HepG2 (cell line): ENCODE measurements around the gene OSBPL3. TPM values are rescaled to one million over a fixed set of nuclear protein-coding genes. Genes with fewer than 3 reads are reported as not detected.

Experiments used
- ARID5B ChIP-seq: IDR thresholded peaks from 2 replicates; pipeline ENCODE4 v1.4.0; 2020; ENCODE audit warnings: mild to moderate bottlenecking, missing genetic modification reagents
- CEBPG ChIP-seq: IDR thresholded peaks from 2 replicates; pipeline ENCODE4 v1.6.1; 2016
- CEBPZ ChIP-seq: IDR thresholded peaks from 2 replicates; pipeline ENCODE4 v1.6.1; 2012; ENCODE audit warnings: low read length, improper control_type of control experiment
- HMGA1 ChIP-seq: sonication (generic); formaldehyde crosslinking; conservative IDR thresholded peaks from 2 replicates; pipeline ENCODE4 v1.4.0; 2020; ENCODE audit warnings: missing genetic modification reagents
- HOXA9 ChIP-seq: sonication (generic); formaldehyde crosslinking; IDR thresholded peaks from 2 replicates; pipeline ENCODE4 v1.8.1; 2022; ENCODE audit warnings: missing genetic modification reagents, mild to moderate bottlenecking, moderate library complexity, borderline replicate concordance
- MXD4 ChIP-seq: IDR thresholded peaks from 2 replicates; pipeline ENCODE4 v1.6.1; 2016; ENCODE audit warnings: mild to moderate bottlenecking, missing biosample characterization, missing genetic modification reagents
- NCOR1 ChIP-seq: fragments of 200-600 bp; sonication (generic); IDR thresholded peaks from 2 replicates; pipeline ENCODE4 v1.7.0; 2017; ENCODE audit warnings: antibody characterized with exemption, low read length, borderline replicate concordance
- PTBP1 ChIP-seq: fragments of 200-400 bp; formaldehyde crosslinking; IDR thresholded peaks from 2 replicates; pipeline ENCODE4 v1.6.1; 2018; ENCODE audit warnings: low read length, low read depth; ENCODE audit not compliant: poor library complexity, severe bottlenecking
- RAD21 ChIP-seq: fragments of 450-650 bp; formaldehyde crosslinking; IDR thresholded peaks from 2 replicates; pipeline ENCODE4 v1.5.0; 2020; ENCODE audit warnings: mild to moderate bottlenecking
- SALL1 ChIP-seq: sonication (generic); formaldehyde crosslinking; IDR thresholded peaks from 2 replicates; pipeline ENCODE4 v1.8.0; 2022; ENCODE audit warnings: mild to moderate bottlenecking, missing genetic modification reagents
- SIX1 ChIP-seq: sonication (generic); formaldehyde crosslinking; IDR thresholded peaks from 2 replicates; pipeline ENCODE4 v1.4.0; 2020; ENCODE audit warnings: missing genetic modification reagents, borderline replicate concordance
- TCF7L2 ChIP-seq: IDR thresholded peaks from 2 replicates; pipeline ENCODE4 v1.6.1; 2011; ENCODE audit warnings: mild to moderate bottlenecking, low read depth, low read length, moderate library complexity
- XBP1 ChIP-seq: sonication (generic); formaldehyde crosslinking; IDR thresholded peaks from 2 replicates; pipeline ENCODE4 v1.5.0; 2020; ENCODE audit warnings: missing genetic modification reagents
- ZBTB1 ChIP-seq: sonication (generic); formaldehyde crosslinking; IDR thresholded peaks from 2 replicates; pipeline ENCODE4 v1.4.0; 2020; ENCODE audit warnings: missing genetic modification reagents, borderline replicate concordance
- ZBTB44 ChIP-seq: sonication (generic); formaldehyde crosslinking; IDR thresholded peaks from 2 replicates; pipeline ENCODE4 v1.4.0; 2020; ENCODE audit warnings: missing genetic modification reagents
- ZFP1 ChIP-seq: IDR thresholded peaks from 2 replicates; pipeline ENCODE4 v1.6.1; 2016
- ZFP36L2 ChIP-seq: sonication (generic); formaldehyde crosslinking; IDR thresholded peaks from 2 replicates; pipeline ENCODE4 v1.4.0; 2020; ENCODE audit warnings: missing genetic modification reagents
- ZNF138 ChIP-seq: sonication (generic); formaldehyde crosslinking; IDR thresholded peaks from 2 replicates; pipeline ENCODE4 v1.5.0; 2020; ENCODE audit warnings: mild to moderate bottlenecking, low read depth, missing genetic modification reagents
- ZNF549 ChIP-seq: sonication (generic); formaldehyde crosslinking; IDR thresholded peaks from 2 replicates; pipeline ENCODE4 v1.5.0; 2020; ENCODE audit warnings: missing genetic modification reagents
- ZNF841 ChIP-seq: sonication (generic); formaldehyde crosslinking; IDR thresholded peaks from 2 replicates; pipeline ENCODE4 v1.8.1; 2023; ENCODE audit warnings: missing genetic modification reagents, borderline replicate concordance
- polyA plus RNA-seq, 8 experiments: library from polyadenylated mRNA; depleted of rRNA in 3 of 8; stranded (reverse) in 7 of 8; unstranded in 1 of 8; fragments of >200 nt; fragmentation: Illumina TruSeq in 4 of 8; extraction: Trizol in 4 of 8; gene quantifications; 2 replicates each; pipeline versions ENCODE4 v1.2.1 to v1.2.3, GENCODE V29; 2011 to 2016; ENCODE audit warnings: low read depth in 4 of 8, missing spikeins in 1 of 8, mixed read lengths in 1 of 8; ENCODE audit not compliant: insufficient read depth in 1 of 8
- total RNA-seq, 5 experiments: library from RNA; depleted of rRNA; stranded (reverse); fragments of >200 nt; fragmentation: Illumina TruSeq; extraction: Trizol; gene quantifications; 2 replicates each; pipeline ENCODE4 v1.2.3, GENCODE V29; 2016; ENCODE audit warnings: low read depth in 1 of 5
- TF ChIP-seq, protein P1 (sequence below): sonication (generic); formaldehyde crosslinking; IDR thresholded peaks from 2 replicates; pipeline ENCODE4 v1.4.0; 2020; ENCODE audit warnings: missing genetic modification reagents

OSBPL3 gene
- total and polyA plus RNA-seq, 2 of the 13 experiments (the other 11 are each of a cell fraction or from before 2014, with no cell fraction given) = 8.8 to 28.9 TPM

DNA sequence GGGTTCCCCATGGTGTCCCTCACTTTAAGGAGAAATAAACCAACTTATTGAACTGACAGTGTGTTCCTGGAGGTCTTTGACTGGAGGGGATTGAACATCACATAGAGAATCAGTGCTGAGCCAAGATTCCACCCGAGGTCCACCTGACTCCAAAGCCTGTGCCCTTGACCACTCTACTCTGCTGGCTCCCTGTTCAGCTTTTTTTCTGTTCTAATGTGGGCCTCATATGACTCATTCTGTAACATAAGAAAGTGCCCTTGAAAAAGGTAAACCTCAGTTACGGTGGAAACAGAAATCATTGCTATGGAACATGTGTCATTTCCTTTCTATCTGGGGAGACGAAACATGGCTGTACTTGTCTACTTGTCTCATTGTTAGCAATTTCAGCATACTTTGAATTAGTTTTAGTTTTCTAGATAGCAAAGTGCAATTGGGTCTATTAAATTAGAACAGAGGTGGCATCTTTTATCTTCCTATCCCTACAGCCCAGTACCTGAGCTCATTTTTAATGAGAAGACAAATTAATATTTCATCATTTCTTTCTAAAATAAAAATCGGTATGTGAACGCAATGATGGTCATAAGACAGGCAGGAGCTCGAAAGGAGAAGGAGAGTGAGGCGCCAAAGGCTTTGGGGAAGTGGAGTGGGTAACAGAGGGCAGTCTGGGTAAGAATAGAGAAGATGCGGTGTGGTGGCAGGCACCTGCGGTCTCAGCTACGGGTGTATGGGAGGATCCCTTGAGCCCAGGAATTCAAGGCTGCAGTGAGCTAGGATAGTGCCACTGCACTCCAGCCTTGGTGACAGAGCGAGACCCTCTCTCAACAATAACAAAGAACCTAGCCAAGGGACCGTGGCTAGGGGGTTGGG lies 224.2 kb downstream of the OSBPL3 start (continued):
- TF ChIP-seq CEBPZ (no peak), TCF7L2 (no peak), ARID5B (peak; percentile 44; the same call in 1 of the 2 replicates), HOXA9 (CRISPR knock-in tag) (no peak), SALL1 (CRISPR knock-in tag) (no peak), SIX1 (CRISPR knock-in tag) (peak; percentile 65; the same call in 1 of the 2 replicates), ZBTB44 (no peak), ZBTB1 (CRISPR knock-in tag) (no peak), RAD21 (CRISPR knock-in tag) (no peak), PTBP1 (no peak), ZNF138 (CRISPR knock-in tag) (no peak), HMGA1 (no peak), ZNF549 (CRISPR knock-in tag) (no peak), NCOR1 (no peak), ZNF841 (CRISPR knock-in tag) (no peak), MXD4 (CRISPR knock-in tag) (no peak), XBP1 (CRISPR knock-in tag) (no peak), CEBPG (CRISPR knock-in tag) (0 out of 2 replicates have a peak, but pooled peaks have one; percentile 10), ZFP36L2 (CRISPR knock-in tag) (no peak), ZFP1 (CRISPR knock-in tag) (no peak)
- TF ChIP-seq, protein P1, sequence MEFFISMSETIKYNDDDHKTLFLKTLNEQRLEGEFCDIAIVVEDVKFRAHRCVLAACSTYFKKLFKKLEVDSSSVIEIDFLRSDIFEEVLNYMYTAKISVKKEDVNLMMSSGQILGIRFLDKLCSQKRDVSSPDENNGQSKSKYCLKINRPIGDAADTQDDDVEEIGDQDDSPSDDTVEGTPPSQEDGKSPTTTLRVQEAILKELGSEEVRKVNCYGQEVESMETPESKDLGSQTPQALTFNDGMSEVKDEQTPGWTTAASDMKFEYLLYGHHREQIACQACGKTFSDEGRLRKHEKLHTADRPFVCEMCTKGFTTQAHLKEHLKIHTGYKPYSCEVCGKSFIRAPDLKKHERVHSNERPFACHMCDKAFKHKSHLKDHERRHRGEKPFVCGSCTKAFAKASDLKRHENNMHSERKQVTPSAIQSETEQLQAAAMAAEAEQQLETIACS (CRISPR knock-in tag) = no peak
